ENCODE results near the gene FSTL1.

DNA sequence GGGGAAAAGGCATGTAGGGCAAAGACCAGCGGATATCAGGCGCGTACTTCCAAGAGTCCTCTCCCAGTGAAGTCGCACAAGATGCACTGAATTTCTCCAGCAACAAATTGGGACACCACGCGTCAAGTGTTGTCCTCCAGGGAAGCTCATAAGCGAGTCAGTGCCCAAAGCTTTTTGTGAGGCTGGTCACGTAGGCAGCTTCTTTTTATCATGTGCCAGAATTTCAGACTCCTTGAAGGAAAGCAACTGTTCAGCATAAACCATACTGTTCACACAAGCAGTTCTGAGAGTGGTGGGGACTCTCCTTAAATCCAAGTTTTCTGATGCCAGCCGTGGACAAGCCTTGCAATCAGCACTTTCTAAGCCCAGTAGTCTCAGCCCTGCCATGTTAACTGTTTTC is 10.1 kb upstream of the FSTL1 start:
- no peak for TF ChIP-seq CTCF (IDR thresholded peaks at IDR 0.05)
- TF ChIP-seq POLR2A (IDR thresholded peaks at IDR 0.05), result no peak

Measured in heart left ventricle (tissue), 13 donors.